Suprapubic skin (tissue), 3 donors: ENCODE data around the gene B4GALT4.

Experiments
- CTCF ChIP-seq, 2 donors: fragments of 200-600 bp in 1 of 2; fragments of 450-650 bp in 1 of 2; sonication (generic) in 1 of 2; IDR thresholded peaks; one replicate each; pipeline ENCODE4 v1.5.1; 2016 to 2019; ENCODE audit warnings: antibody characterized with exemption in 2 of 2, mild to moderate bottlenecking in 1 of 2, moderate library complexity in 1 of 2
- EP300 ChIP-seq: sonication (generic); formaldehyde crosslinking; IDR thresholded peaks from one replicate; pipeline ENCODE4 v1.6.1; 2017; ENCODE audit warnings: antibody characterized with exemption
- POLR2A ChIP-seq, 2 donors: fragments of 450-650 bp; IDR thresholded peaks; one replicate each; pipeline ENCODE4 v1.6.1; 2017; ENCODE audit warnings: antibody characterized with exemption in 2 of 2, mild to moderate bottlenecking in 2 of 2, moderate library complexity in 2 of 2

DNA sequence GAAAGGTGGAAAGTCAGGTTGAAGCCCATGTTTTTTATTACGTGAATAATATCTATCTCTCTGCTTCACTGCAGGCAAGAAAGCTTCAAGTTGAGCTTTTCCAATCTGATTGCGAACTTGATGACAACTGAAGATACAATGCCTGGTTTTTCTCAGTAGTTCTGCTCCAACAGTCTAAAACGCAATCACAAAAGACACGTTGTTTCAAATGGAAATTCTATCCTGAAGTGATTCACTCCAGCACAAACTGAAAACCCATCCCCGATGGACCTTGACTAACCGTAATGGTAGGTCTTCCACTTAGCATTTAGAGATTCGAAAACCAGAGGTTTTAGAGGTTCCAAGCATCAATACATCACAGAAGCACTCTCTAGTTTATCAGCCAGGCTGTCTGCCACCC, 10.6 kb downstream of the B4GALT4 start:
- TF ChIP-seq POLR2A (IDR thresholded peaks at IDR 0.05) (no peak), CTCF (IDR thresholded peaks at IDR 0.05) (no peak), EP300 (no peak)
